PC-9 (cell line): ENCODE data around the gene CMIP. TPM values are rescaled to one million over a fixed set of nuclear protein-coding genes. Genes with fewer than 3 reads are reported as not detected.

Source experiments
- BruUV-seq: library from RNA; stranded (reverse); fragments of 400-500 nt; replicated peaks from 2 replicates; lab custom pipeline; 2021; lab: Mats Ljungman, UMichigan
- CTCF ChIA-PET: fragments of 300-600 bp; sonication (Branson Sonifier 250); formaldehyde crosslinking; loops from one replicate; lab custom pipeline; 2022; ENCODE audit warnings: antibody characterized with exemption; lab: Charles Lee
- POLR2A ChIA-PET: fragments of 300-600 bp; sonication (Branson Sonifier 250); formaldehyde crosslinking; loops from one replicate; lab custom pipeline; 2022; ENCODE audit warnings: antibody characterized with exemption; ENCODE audit not compliant: unreplicated experiment; lab: Charles Lee
- DNase-seq, 2 experiments: peaks; one replicate each; pipeline versions ENCODE4 v3.0.0 to v3.0.0-alpha.2; 2015 to 2022; ENCODE audit warnings: mixed read lengths in 1 of 2
- H2AFZ ChIP-seq: fragments of 200-600 bp; sonication (generic); 2 replicates; pipeline ENCODE4 v1.8.1; 2017; ENCODE audit warnings: antibody characterized with exemption
- H3F3A ChIP-seq: fragments of 200-600 bp; sonication (generic); 2 replicates; pipeline ENCODE4 v1.8.1; 2017; ENCODE audit warnings: antibody characterized with exemption, mild to moderate bottlenecking, low read depth; ENCODE audit not compliant: insufficient read depth
- H3K27ac ChIP-seq: fragments of 200-600 bp; sonication (generic); 2 replicates; pipeline ENCODE4 v1.6.1; 2016; ENCODE audit warnings: mixed run types
- H3K27me3 ChIP-seq: fragments of 200-600 bp; sonication (generic); 2 replicates; pipeline ENCODE4 v1.6.1; 2016; ENCODE audit warnings: low read depth, mixed run types; ENCODE audit not compliant: insufficient read depth
- H3K36me3 ChIP-seq: fragments of 200-600 bp; sonication (generic); 2 replicates; pipeline ENCODE4 v1.6.1; 2016; ENCODE audit warnings: low read depth, mixed run types
- H3K4me1 ChIP-seq: fragments of 200-600 bp; sonication (generic); replicated peaks from 2 replicates; pipeline ENCODE4 v1.6.1; 2016; ENCODE audit warnings: mixed run types; ENCODE audit not compliant: insufficient read depth
- H3K4me2 ChIP-seq: fragments of 200-600 bp; sonication (generic); 2 replicates; pipeline ENCODE4 v1.6.1; 2017; ENCODE audit warnings: mixed run types
- H3K4me3 ChIP-seq: fragments of 200-600 bp; sonication (generic); 2 replicates; pipeline ENCODE4 v1.6.1; 2016; ENCODE audit warnings: mixed run types
- H3K79me2 ChIP-seq: fragments of 200-600 bp; sonication (generic); 2 replicates; pipeline ENCODE4 v1.6.1; 2017; ENCODE audit warnings: low read depth, mixed run types
- H3K9me2 ChIP-seq: fragments of 200-600 bp; sonication (generic); 2 replicates; pipeline ENCODE4 v1.8.1; 2017; ENCODE audit warnings: mild to moderate bottlenecking; ENCODE audit not compliant: insufficient read depth
- H3K9me3 ChIP-seq: fragments of 200-600 bp; sonication (generic); 2 replicates; pipeline ENCODE4 v1.8.1; 2016; ENCODE audit warnings: low read depth; ENCODE audit not compliant: insufficient read depth
- H4K20me1 ChIP-seq: fragments of 200-600 bp; sonication (generic); 2 replicates; pipeline ENCODE4 v1.8.1; 2017; ENCODE audit not compliant: insufficient read depth
- CTCF ChIP-seq: fragments of 200-600 bp; sonication (generic); conservative IDR thresholded peaks from 2 replicates; pipeline ENCODE4 v1.6.1; 2017; ENCODE audit warnings: mixed run types, antibody characterized with exemption, mild to moderate bottlenecking, moderate library complexity
- EZH2 ChIP-seq: fragments of 200-600 bp; sonication (generic); IDR thresholded peaks from 2 replicates; pipeline ENCODE4 v1.8.0; 2017; ENCODE audit warnings: antibody characterized with exemption, low read depth
- intact Hi-C: fragments of 100-400 bp; cut with micrococcal nuclease; formaldehyde crosslinking; loops from one replicate; pipeline ENCODE4 v1.10.0; 2022; ENCODE audit not compliant: unreplicated experiment
- total RNA-seq: library from RNA; stranded (reverse); gene quantifications from 2 replicates; pipeline ENCODE4 v1.2.3, GENCODE V29; 2021

CMIP gene
- total RNA-seq, 1 experiment from 2014 or later = 96.6 TPM

- no peak overlapping the region for H3K4me2 ChIP-seq
- no peak overlapping the region for H3K4me3 ChIP-seq
- no peak overlapping the region for H2AFZ ChIP-seq
- BruUV-seq = no TSS peak
- H3K79me2 ChIP-seq = peaks cover 94% of the 10 kb centered on the region
- H3K9me2 ChIP-seq = no peaks in the 10 kb centered on the region
- H3F3A ChIP-seq = peaks cover 32% of the 10 kb centered on the region; the same call in 1 of the 2 replicates
- H3K27me3 ChIP-seq = no peaks in the 10 kb centered on the region
- intact Hi-C loops = no loop called here
- no peak for TF ChIP-seq EZH2
- TF ChIP-seq CTCF = no peak
- DNase-seq = no peak
- no peaks in the 10 kb centered on the region for H3K9me3 ChIP-seq
- H3K27ac ChIP-seq = no peak overlapping the region
- peaks cover 12% of the 10 kb centered on the region for H4K20me1 ChIP-seq
- ChIA-PET CTCF (interaction anchor here (0.6 to 0.8 kb wide), 3 partner anchors 68 to 237 kb away, joined by 3 to 7 read pairs (median 6); no protein-coding TSS in a partner anchor), POLR2A (interaction anchor here (1.0 kb wide), 1 partner anchor 306 kb away, joined by 3 read pairs; no protein-coding TSS in a partner anchor)
- no peaks in the 10 kb centered on the region for H3K36me3 ChIP-seq
- peaks cover 14% of the 10 kb centered on the region for H3K4me1 ChIP-seq
Observed at GRCh38 chr16:81485824-81486539, 41.4 kb downstream of the CMIP start.

GRCh38 chr16:81486540-81487061, 42.0 kb downstream of the CMIP start:
- Histone ChIP-seq H3F3A (peaks cover 38% of the 10 kb centered on the region; the same call in 1 of the 2 replicates), H4K20me1 (peaks cover 12% of the 10 kb centered on the region), H3K4me1 (peaks cover 20% of the 10 kb centered on the region), H3K4me2 (no peak overlapping the region), H3K9me3 (no peaks in the 10 kb centered on the region), H3K36me3 (no peaks in the 10 kb centered on the region), H3K27ac (no peak overlapping the region), H3K27me3 (no peaks in the 10 kb centered on the region), H3K4me3 (no peak overlapping the region), H3K9me2 (no peaks in the 10 kb centered on the region), H3K79me2 (peaks cover 94% of the 10 kb centered on the region), H2AFZ (no peak overlapping the region)
- TF ChIP-seq CTCF (no peak), EZH2 (no peak)
- POLR2A ChIA-PET = no interaction called here
- intact Hi-C loops = no loop called here
- no TSS peak for BruUV-seq
- CTCF ChIA-PET = interaction anchor here (0.6 kb wide), 1 partner anchor 69 kb away, joined by 7 read pairs; no protein-coding TSS in a partner anchor
- DNase-seq = no peak

GRCh38 chr16:81487301-81487720, 42.7 kb downstream of the CMIP start:
- no peak for DNase-seq
- peaks cover 27% of the 10 kb centered on the region for H3K4me1 ChIP-seq
- CTCF ChIA-PET = no interaction called here
- intact Hi-C loops = no loop called here
- no peak overlapping the region for H3K4me2 ChIP-seq
- no peak overlapping the region for H3K4me3 ChIP-seq
- no peak overlapping the region for H2AFZ ChIP-seq
- no peaks in the 10 kb centered on the region for H3K27me3 ChIP-seq
- peaks cover 46% of the 10 kb centered on the region; the same call in 1 of the 2 replicates for H3F3A ChIP-seq
- POLR2A ChIA-PET = no interaction called here
- no TSS peak for BruUV-seq
- H4K20me1 ChIP-seq = peaks cover 12% of the 10 kb centered on the region
- TF ChIP-seq EZH2 (no peak), CTCF (no peak)
- H3K36me3 ChIP-seq = no peaks in the 10 kb centered on the region
- H3K27ac ChIP-seq = no peak overlapping the region
- peaks cover 95% of the 10 kb centered on the region for H3K79me2 ChIP-seq
- H3K9me3 ChIP-seq = no peaks in the 10 kb centered on the region
- no peaks in the 10 kb centered on the region for H3K9me2 ChIP-seq
